T-helper 17 cell (primary cell): ENCODE measurements around the gene ADPRH. TPM values are rescaled to one million over a fixed set of nuclear protein-coding genes. Genes with fewer than 3 reads are reported as not detected.
A peak's percentile ranks its signal among the peaks of the same experiment; 100 is the strongest.
"Not testable (repeated sequence)": the region's sequence is repeated elsewhere in the genome, so short reads cannot be mapped to it uniquely, and the experiment has no call there.

Experiments used
- ATAC-seq: fragments of 150-1000 bp; cut with Tn5 transposase; 2 replicates; pipeline ENCODE4 v1.10.0; 2021; ENCODE audit warnings: mild to moderate bottlenecking, moderate library complexity
- DNase-seq, 3 donors: peaks; one replicate each; pipeline versions ENCODE4 v3.0.0 to v3.0.0-alpha.2; 2020 to 2021
- H3K9me3 ChIP-seq: one replicate; pipeline ENCODE4 v1.7.0; 2013; ENCODE audit warnings: low read length, mild to moderate bottlenecking; ENCODE audit not compliant: control insufficient read depth, poor library complexity, severe bottlenecking
- H3K27ac Mint-ChIP-seq: one replicate; pipeline ENCODE4 v1.8.0; 2022; ENCODE audit warnings: mild to moderate bottlenecking, moderate library complexity, mixed read lengths
- H3K27me3 Mint-ChIP-seq: one replicate; pipeline ENCODE4 v1.8.0; 2022; ENCODE audit warnings: mixed read lengths
- H3K36me3 Mint-ChIP-seq: one replicate; pipeline ENCODE4 v1.8.0; 2022; ENCODE audit warnings: low read depth, mixed read lengths
- H3K4me1 Mint-ChIP-seq: one replicate; pipeline ENCODE4 v1.8.0; 2022; ENCODE audit warnings: mild to moderate bottlenecking, mixed read lengths
- H3K4me3 Mint-ChIP-seq: one replicate; pipeline ENCODE4 v1.8.0; 2022; ENCODE audit warnings: mild to moderate bottlenecking, moderate library complexity, mixed read lengths
- total RNA-seq, 4 donors: library from RNA in 2 of 4; stranded (reverse) in 2 of 4; gene quantifications; one replicate each; pipeline ENCODE4 v1.2.3 and lab custom pipeline; 2022 to 2026

Gene ADPRH
- total RNA-seq, 2 donors from 2014 or later: 3.6 to 3.7 TPM

- no peak overlapping the region for H3K4me3 Mint-ChIP-seq
- H3K36me3 Mint-ChIP-seq: peaks cover 2% of the 10 kb centered on the region
- peaks cover 13% of the 10 kb centered on the region for H3K4me1 Mint-ChIP-seq
- DNase-seq (no peak), ATAC-seq (no peak)
- H3K27ac Mint-ChIP-seq: no peak overlapping the region
- peaks cover 29% of the 10 kb centered on the region for H3K27me3 Mint-ChIP-seq
- no peaks in the 10 kb centered on the region for H3K9me3 ChIP-seq
These were observed 14.8 kb downstream of the ADPRH start for GRCh38 chr3:119594066-119594465.

- H3K9me3 ChIP-seq, H3K27ac Mint-ChIP-seq, H3K36me3 Mint-ChIP-seq, H3K4me3 Mint-ChIP-seq, ATAC-seq, DNase-seq: not testable (repeated sequence)
- peaks cover 16% of the 10 kb centered on the region for H3K4me1 Mint-ChIP-seq
- peaks cover 27% of the 10 kb centered on the region for H3K27me3 Mint-ChIP-seq
These were observed 15.6 kb downstream of the ADPRH start for GRCh38 chr3:119594929-119595328.

GRCh38 chr3:119595639-119596334, 16.5 kb downstream of the ADPRH start:
- Mint-ChIP-seq H3K27me3 (peaks cover 27% of the 10 kb centered on the region), H3K4me1 (peaks cover 16% of the 10 kb centered on the region), H3K36me3 (peaks cover 3% of the 10 kb centered on the region), H3K4me3 (no peak overlapping the region), H3K27ac (no peak overlapping the region)
- ATAC-seq (no peak), DNase-seq (no peak)
- H3K9me3 ChIP-seq: no peaks in the 10 kb centered on the region

- Mint-ChIP-seq H3K27ac (no peak overlapping the region), H3K27me3 (peaks cover 27% of the 10 kb centered on the region), H3K4me3 (no peak overlapping the region), H3K36me3 (peaks cover 3% of the 10 kb centered on the region), H3K4me1 (peaks cover 20% of the 10 kb centered on the region)
- ATAC-seq (no peak), DNase-seq (no peak)
- no peaks in the 10 kb centered on the region for H3K9me3 ChIP-seq
These were observed 17.1 kb downstream of the ADPRH start for GRCh38 chr3:119596398-119596797.

- Mint-ChIP-seq H3K4me1 (peaks cover 21% of the 10 kb centered on the region), H3K27me3 (peaks cover 23% of the 10 kb centered on the region), H3K4me3 (no peak within 1 kb of the TSS), H3K36me3 (peaks cover 3% of the 10 kb centered on the region), H3K27ac (peak within 1 kb of the TSS; percentile 82)
- H3K9me3 ChIP-seq: no peaks in the 10 kb centered on the region
- ATAC-seq (no peak), DNase-seq (no peak)
These were observed 18.4 kb downstream of the ADPRH start, which contains the start of gene PLA1A for GRCh38 chr3:119597548-119598288. PLA1A (plus strand) TSS chr3:119597885; CDS start chr3:119597914, 29 bp downstream.

- Mint-ChIP-seq H3K4me3 (no peak overlapping the region), H3K4me1 (peaks cover 21% of the 10 kb centered on the region), H3K27ac (peak overlapping the region; percentile 82), H3K36me3 (peaks cover 5% of the 10 kb centered on the region), H3K27me3 (peaks cover 14% of the 10 kb centered on the region)
- DNase-seq (no peak), ATAC-seq (no peak)
- H3K9me3 ChIP-seq: no peaks in the 10 kb centered on the region
These were observed 19.3 kb downstream of the ADPRH start for GRCh38 chr3:119598410-119599098.

GRCh38 chr3:119599558-119600174, 20.4 kb downstream of the ADPRH start:
- peaks cover 5% of the 10 kb centered on the region for H3K36me3 Mint-ChIP-seq
- H3K4me1 Mint-ChIP-seq: peaks cover 21% of the 10 kb centered on the region
- no peaks in the 10 kb centered on the region for H3K9me3 ChIP-seq
- peaks cover 8% of the 10 kb centered on the region for H3K27me3 Mint-ChIP-seq
- DNase-seq (no peak), ATAC-seq (no peak)
- H3K27ac Mint-ChIP-seq: peak overlapping the region; percentile 82
- H3K4me3 Mint-ChIP-seq: no peak overlapping the region

- no peak for DNase-seq
- H3K9me3 ChIP-seq: no peaks in the 10 kb centered on the region
- Mint-ChIP-seq H3K4me1 (peaks cover 21% of the 10 kb centered on the region), H3K36me3 (peaks cover 5% of the 10 kb centered on the region), H3K4me3 (no peak overlapping the region), H3K27ac (peak overlapping the region; percentile 82), H3K27me3 (peaks cover 8% of the 10 kb centered on the region)
- peak; percentile 91 for ATAC-seq
These were observed 21.4 kb downstream of the ADPRH start for GRCh38 chr3:119600732-119601131.

GRCh38 chr3:119601154-119601553, 21.9 kb downstream of the ADPRH start:
- H3K9me3 ChIP-seq: no peaks in the 10 kb centered on the region
- H3K27me3 Mint-ChIP-seq: peaks cover 8% of the 10 kb centered on the region
- ATAC-seq (peak; percentile 19), DNase-seq (no peak)
- H3K4me1 Mint-ChIP-seq: peaks cover 21% of the 10 kb centered on the region
- no peak overlapping the region for H3K4me3 Mint-ChIP-seq
- peaks cover 5% of the 10 kb centered on the region for H3K36me3 Mint-ChIP-seq
- peak overlapping the region; percentile 82 for H3K27ac Mint-ChIP-seq

- Mint-ChIP-seq H3K4me3 (no peak overlapping the region), H3K27me3 (peaks cover 8% of the 10 kb centered on the region), H3K4me1 (peaks cover 18% of the 10 kb centered on the region), H3K27ac (no peak overlapping the region), H3K36me3 (peaks cover 8% of the 10 kb centered on the region)
- H3K9me3 ChIP-seq: no peaks in the 10 kb centered on the region
- ATAC-seq (no peak), DNase-seq (no peak)
These were observed 23.4 kb downstream of the ADPRH start for GRCh38 chr3:119602676-119603075.

- peaks cover 4% of the 10 kb centered on the region for H3K36me3 Mint-ChIP-seq
These were observed 25.6 kb downstream of the ADPRH start for GRCh38 chr3:119604878-119605277.

GRCh38 chr3:119608405-119609000, 29.2 kb downstream of the ADPRH start:
- H3K9me3 ChIP-seq: no peaks in the 10 kb centered on the region
- Mint-ChIP-seq H3K27ac (no peak overlapping the region), H3K4me3 (no peak overlapping the region), H3K27me3 (peaks cover 22% of the 10 kb centered on the region), H3K4me1 (no peaks in the 10 kb centered on the region), H3K36me3 (peaks cover 3% of the 10 kb centered on the region)
- DNase-seq: no peak
- ATAC-seq: no peak

More at GRCh38 chr3:119604878-119605277, 25.6 kb downstream of the ADPRH start:
- Mint-ChIP-seq H3K27ac (no peak overlapping the region), H3K27me3 (peaks cover 9% of the 10 kb centered on the region), H3K4me3 (no peak overlapping the region), H3K4me1 (peaks cover 5% of the 10 kb centered on the region)
- no peaks in the 10 kb centered on the region for H3K9me3 ChIP-seq
- peak; percentile 24 for ATAC-seq
- DNase-seq: no peak
